HG03571 (cell line): ENCODE measurements around the gene HELZ2.

Experiments
- ATAC-seq: cut with Tn5 transposase; IDR thresholded peaks from one replicate; pipeline ENCODE4 v1.9.1; 2021; ENCODE audit not compliant: unreplicated experiment

The HELZ2 gene

GRCh38 chr20:63598479-63599395 is 24.7 kb upstream of the HELZ2 start:
- ATAC-seq: no peak

GRCh38 chr20:63597651-63598478 is 23.8 kb upstream of the HELZ2 start:
- ATAC-seq: no peak

- no peak for ATAC-seq
These were observed 22.4 kb upstream of the HELZ2 start for GRCh38 chr20:63596423-63596822.

- ATAC-seq: no peak
These were observed 21.5 kb upstream of the HELZ2 start for GRCh38 chr20:63595416-63596127.

- ATAC-seq: no peak
These were observed 20.1 kb upstream of the HELZ2 start for GRCh38 chr20:63594043-63594561.

GRCh38 chr20:63592661-63593060 is 18.6 kb upstream of the HELZ2 start:
- ATAC-seq: no peak

- ATAC-seq: no peak
These were observed 17.8 kb upstream of the HELZ2 start for GRCh38 chr20:63591786-63592355.

- ATAC-seq: no peak
These were observed 17.1 kb upstream of the HELZ2 start for GRCh38 chr20:63591147-63591533.

- no peak for ATAC-seq
These were observed 16.4 kb upstream of the HELZ2 start for GRCh38 chr20:63590218-63591146.

- ATAC-seq: no peak
These were observed 15.5 kb upstream of the HELZ2 start for GRCh38 chr20:63589261-63590217.

GRCh38 chr20:63588641-63589041 is 14.6 kb upstream of the HELZ2 start:
- no peak for ATAC-seq

- no peak for ATAC-seq
These were observed 13.9 kb upstream of the HELZ2 start for GRCh38 chr20:63587776-63588591.

- no peak for ATAC-seq
These were observed 13.2 kb upstream of the HELZ2 start for GRCh38 chr20:63587256-63587655.

GRCh38 chr20:63586797-63587196 is 12.8 kb upstream of the HELZ2 start:
- ATAC-seq: no peak

GRCh38 chr20:63585616-63586565 is 11.9 kb upstream of the HELZ2 start:
- no peak for ATAC-seq

- no peak for ATAC-seq
These were observed 8.5 kb upstream of the HELZ2 start for GRCh38 chr20:63582382-63583063.
